LNCaP clone FGC (cell line): ENCODE results near the gene SMLR1.

Experiments
- DNase-seq: peaks from one replicate; pipeline ENCODE4 v3.0.0-alpha.2; 2011; ENCODE audit warnings: low read depth
- H3K4me3 ChIP-seq: 2 replicates; pipeline ENCODE4 v1.5.1; 2011; ENCODE audit warnings: mild to moderate bottlenecking, low read depth, low read length, control low read depth
- CTCF ChIP-seq: IDR thresholded peaks from 2 replicates; pipeline ENCODE4 v1.5.1; 2012; ENCODE audit warnings: mild to moderate bottlenecking; ENCODE audit not compliant: control insufficient read depth, insufficient read depth; ENCODE audit errors: extremely low read depth

Gene SMLR1

GRCh38 chr6:130862370-130862769 lies 35.2 kb downstream of the SMLR1 start:
- TF ChIP-seq CTCF = no peak
- no peak overlapping the region for H3K4me3 ChIP-seq
- DNase-seq = no peak

GRCh38 chr6:130863415-130864230 lies 36.4 kb downstream of the SMLR1 start:
- TF ChIP-seq CTCF = no peak
- H3K4me3 ChIP-seq = no peak overlapping the region
- no peak for DNase-seq

GRCh38 chr6:130864344-130864743 lies 37.1 kb downstream of the SMLR1 start:
- DNase-seq = no peak
- no peak for TF ChIP-seq CTCF
- H3K4me3 ChIP-seq = no peak overlapping the region

- H3K4me3 ChIP-seq = no peak overlapping the region
- no peak for DNase-seq
- TF ChIP-seq CTCF = no peak
These were observed 38.6 kb downstream of the SMLR1 start for GRCh38 chr6:130865793-130866192.

GRCh38 chr6:130869681-130870080 lies 42.5 kb downstream of the SMLR1 start:
- H3K4me3 ChIP-seq = no peak overlapping the region
- no peak for DNase-seq
- no peak for TF ChIP-seq CTCF

- no peak for DNase-seq
- TF ChIP-seq CTCF = no peak
- no peak overlapping the region for H3K4me3 ChIP-seq
These were observed 43.1 kb downstream of the SMLR1 start for GRCh38 chr6:130870179-130870880.
